GM21786 (cell line): ENCODE data around the gene PIM3.

ENCODE experiments used
- ATAC-seq: cut with Tn5 transposase; IDR thresholded peaks from one replicate; pipeline ENCODE4 v1.9.1; 2021; ENCODE audit not compliant: unreplicated experiment

The PIM3 gene

DNA sequence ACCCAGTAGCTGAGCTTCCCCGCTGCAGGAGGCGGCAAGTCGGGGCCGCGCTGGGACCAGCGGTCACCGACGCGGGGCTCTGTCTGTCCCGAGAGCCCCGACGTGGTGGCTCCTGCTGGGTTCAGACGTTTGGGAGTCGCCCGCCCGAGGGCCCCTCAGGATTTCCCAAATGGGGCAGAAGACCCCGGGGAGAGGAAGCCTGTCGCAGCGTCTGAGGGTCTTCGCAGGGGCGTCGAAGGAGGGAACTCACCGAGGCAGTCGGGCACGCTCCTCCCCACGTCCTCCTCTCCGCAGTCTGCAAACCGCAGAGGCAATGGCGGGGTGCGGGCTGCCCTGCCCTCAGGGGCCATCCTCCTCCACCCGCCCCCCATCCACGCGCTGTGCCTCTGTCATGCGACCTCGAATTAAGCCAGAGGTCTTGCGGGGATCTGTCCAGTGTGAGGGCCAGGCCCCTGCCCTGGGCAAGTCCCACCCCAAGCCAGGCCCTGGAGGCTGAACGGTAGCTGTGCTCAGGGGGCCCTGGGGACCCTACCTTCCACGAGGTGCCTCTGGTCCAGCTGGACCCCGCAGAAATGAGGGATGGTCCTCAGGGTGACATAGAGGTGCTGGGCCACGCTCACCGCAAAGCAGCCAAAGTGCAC is 39.5 kb downstream of the PIM3 start:
- ATAC-seq = no peak

DNA sequence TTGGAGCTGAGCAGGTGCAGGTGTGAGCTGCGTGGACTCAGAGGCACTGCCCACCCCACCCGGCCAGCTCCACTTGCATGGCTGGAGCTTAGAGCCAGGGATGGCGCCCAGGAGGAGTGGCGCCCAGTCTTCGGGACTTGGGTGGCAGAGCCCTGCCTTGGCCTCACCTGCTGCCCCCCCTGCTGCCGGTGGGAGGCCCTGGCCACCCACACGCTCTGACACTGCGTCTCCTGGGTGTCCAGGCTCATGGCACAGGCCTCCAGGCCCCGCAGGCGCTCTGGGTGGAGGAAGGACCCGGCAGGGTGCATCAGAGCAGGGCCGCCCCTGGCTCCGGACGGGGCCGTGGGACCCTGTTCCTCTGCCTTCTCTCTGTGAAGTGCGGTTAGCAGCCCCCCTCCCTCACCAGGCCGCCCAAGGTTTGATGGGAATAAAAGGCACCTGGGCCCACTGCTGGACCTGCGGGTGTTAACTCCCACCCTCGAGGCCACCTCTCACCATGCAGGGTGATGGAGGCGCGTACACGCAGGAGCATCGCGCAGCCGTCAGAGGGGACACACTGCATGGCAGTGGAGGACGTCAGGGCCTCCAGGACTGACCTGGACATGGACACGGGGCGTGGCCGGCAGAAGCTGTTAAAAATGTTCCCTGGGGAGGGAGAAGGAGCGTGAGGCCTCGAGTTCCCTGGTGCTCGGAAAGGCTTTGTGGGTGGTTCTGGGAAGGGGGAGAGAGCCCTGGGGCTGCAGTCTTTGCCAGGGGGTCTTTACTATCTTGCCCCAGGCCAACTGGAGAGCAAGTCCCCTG is 40.2 kb downstream of the PIM3 start:
- ATAC-seq = no peak

GRCh38 chr22:50001388-50002231 is 41.0 kb downstream of the PIM3 start:
- no peak for ATAC-seq

DNA sequence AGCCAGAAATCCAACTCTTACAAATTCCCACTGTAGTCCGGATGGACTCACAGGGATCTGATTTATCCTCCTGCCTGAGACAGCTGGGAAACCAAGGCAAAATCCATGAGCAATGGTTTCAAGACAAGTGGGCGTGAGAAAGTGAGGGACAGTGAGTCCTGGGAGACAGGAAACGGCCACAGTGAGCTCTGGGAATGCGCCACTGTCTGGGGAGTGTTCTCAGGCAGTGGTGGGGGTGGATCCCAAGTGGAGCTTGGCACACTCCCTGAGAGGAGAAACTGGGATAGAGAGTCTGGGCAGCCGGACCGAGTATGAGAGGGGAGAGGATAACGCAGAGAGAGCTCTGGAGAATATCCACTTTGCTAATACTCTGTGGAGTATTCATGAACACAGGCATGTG is 42.2 kb downstream of the PIM3 start:
- no peak for ATAC-seq

- no peak for ATAC-seq
Observed at GRCh38 chr22:50004918-50005317, 44.3 kb downstream of the PIM3 start.

GRCh38 chr22:50007057-50007511 is 46.5 kb downstream of the PIM3 start:
- ATAC-seq = no peak

DNA sequence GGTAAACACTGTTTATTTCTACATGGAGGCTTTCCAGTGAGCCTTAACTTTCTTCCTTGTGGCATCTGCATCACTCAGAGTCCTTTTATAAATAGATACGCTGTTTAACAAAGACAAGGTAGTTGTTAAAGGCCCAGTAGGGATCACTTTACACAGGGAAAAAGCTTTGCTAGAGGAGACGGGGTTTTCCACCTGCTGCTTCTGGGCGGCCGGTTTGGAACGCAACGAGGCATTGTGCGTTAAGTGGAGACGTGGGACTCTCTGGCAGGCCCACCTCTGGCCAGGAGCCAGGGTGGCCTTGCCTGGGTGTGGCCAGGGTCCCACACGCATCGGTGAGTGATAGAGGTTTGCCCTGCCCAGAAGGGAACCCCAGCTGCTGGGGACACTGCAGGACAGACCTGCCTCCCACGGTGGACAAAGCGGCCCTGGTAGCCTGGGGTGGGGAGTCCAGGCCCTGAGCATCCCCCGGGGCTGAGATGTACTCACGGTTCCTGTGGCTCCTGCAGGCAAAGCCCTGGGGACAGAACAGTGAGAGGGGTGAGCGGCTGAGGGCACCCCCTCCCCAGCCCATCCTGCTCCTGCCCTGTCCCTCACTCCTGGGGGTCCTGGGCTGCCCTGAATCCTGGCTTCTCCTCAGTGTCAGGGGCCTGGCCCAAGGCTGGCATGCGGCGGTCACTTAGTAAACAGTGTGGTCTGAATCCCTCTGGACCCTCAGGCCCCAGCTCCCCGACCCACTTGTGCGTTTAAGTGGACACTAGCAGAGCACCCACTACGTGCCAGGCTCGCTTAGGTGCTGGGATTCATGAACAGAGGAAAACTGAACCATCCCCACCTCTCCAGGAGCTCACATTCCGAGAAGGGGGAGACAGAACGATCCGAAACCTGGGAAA is 47.8 kb downstream of the PIM3 start:
- ATAC-seq = no peak

DNA sequence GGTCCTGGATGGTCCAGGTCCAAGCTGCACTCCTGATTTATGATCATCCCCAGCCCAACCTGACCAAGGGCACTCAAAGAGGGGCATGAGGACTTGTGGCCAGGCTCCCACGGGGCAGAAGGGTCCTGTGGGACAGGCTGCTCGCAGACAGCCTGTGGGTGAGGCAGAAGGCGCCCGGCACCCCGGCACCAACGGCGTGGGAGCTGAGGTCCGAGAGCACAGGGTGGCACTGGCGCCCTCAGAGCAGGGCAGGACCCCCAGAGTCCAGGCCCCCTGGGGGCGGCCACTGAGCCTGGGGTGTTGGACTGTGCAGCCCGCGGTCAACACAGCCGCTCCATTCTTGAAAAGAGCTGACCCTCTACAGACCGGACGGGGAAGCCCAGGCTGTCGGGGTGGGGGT is 48.7 kb downstream of the PIM3 start:
- ATAC-seq = no peak

- ATAC-seq = no peak
Observed at GRCh38 chr22:50009765-50010675, 49.4 kb downstream of the PIM3 start.

- ATAC-seq = no peak
Observed at GRCh38 chr22:50010676-50011446, 50.3 kb downstream of the PIM3 start.

GRCh38 chr22:50011447-50012210 is 51.1 kb downstream of the PIM3 start:
- no peak for ATAC-seq

DNA sequence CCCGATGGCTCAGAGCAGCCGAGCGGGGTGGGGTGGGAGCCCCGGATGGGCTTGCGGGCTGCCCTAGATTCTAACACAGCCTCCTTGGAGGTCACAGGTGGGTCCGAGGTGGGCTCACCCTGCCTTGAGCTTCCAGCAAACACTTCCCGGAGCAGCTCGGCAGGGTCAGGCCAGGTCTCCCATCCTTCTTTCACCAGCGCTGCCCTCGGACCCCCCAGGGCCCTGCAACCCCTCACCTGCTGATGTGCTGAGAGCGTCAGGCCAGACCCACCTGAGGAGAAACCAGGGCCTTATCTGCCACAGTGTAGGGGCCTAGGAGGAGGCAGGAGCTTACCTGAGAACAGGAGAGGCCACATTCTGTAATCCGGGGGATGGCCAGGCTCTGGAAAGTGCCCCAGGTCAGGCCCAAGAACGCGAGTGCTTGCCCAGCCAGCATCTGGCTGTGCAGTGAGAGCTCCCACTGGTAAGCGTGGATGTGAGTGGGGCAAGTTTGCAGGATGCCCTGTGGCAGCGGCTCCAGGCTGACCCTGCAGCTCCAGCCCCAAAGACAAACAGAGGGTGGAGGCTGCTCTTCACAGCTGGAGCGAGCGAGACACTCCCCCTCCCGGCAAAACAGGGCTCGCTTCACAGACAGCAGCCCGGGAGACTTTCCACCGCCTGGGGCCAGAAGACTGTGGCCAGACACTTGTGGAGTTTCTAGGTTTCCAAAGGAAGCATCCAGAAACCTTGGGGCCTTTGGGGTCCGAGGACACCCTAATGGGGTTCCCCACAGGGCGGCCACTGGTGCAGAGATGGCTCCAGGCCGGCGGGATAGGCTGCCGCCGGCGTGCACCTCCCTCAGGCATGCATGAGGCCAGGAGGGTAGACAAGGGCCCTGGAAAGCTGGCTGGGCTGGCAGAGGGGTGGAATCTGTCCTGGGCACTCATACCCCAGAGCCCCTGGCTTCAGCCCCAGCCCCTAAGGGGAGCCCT is 51.9 kb downstream of the PIM3 start, which contains the start of gene IL17REL:
TSS of gene IL17REL (minus strand) at position 555 of the 971 bp plus-strand sequence. CDS start at position 436, 119 bp downstream.
- ATAC-seq = no peak
